Measurements from ENCODE around the gene SPTBN2.

Gene SPTBN2

GRCh38 chr11:66728693-66729385, at the start of gene SPTBN2:
Gene SPTBN2, minus strand, starts transcription at chr11:66729216. Its CDS starts 7,976 bp downstream, at chr11:66721240.
- no peak for DNase-seq (ENCODE audit: low read depth)

DNA sequence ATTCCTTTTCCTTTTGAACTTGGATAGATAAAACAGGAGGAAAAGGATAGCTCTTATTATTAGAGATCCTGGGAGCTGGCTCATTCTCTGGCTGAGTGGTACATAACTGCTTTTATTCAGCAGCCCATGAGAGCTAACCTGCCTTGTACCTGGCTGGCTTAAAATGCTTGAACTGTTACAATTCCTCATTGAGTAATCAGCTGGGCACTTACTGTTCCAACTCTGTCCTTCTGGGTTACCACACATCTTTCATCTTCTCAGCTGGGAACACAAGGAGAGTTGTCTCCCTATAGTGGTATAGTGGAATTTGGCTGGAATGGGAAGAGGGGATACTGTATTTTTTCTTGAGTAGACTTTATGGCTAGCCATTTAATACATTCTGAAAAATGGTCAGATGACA, 39.8 kb upstream of the SPTBN2 start:
- DNase-seq (ENCODE audit: low read depth): no peak

DNA sequence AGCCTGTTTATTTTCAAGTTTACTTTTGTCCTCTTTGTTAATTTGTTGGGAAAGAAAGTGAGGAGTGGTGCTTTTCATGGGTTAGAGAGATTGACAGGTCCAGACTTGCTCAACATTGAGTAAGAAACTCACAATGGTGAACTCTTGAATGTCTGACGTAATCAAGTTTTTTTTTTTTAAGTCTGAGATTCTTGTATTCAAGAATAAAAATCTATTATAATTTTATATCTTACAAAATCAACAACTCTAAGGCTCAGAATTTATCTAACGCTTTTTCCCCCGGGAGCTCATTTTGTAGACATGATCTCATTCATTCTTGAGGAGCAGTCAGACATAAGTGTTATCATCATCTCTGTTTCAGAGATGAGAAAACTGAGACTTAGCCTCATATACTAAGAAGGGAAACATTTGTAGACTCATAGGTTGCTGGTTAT, 39.1 kb upstream of the SPTBN2 start:
- DNase-seq (ENCODE audit: low read depth): peak; percentile 17

- DNase-seq (ENCODE audit: low read depth): no peak
These were observed 38.6 kb upstream of the SPTBN2 start for GRCh38 chr11:66767666-66768065.

GRCh38 chr11:66766681-66767080, 37.7 kb upstream of the SPTBN2 start:
- no peak for DNase-seq (ENCODE audit: low read depth)

GRCh38 chr11:66762088-66762487, 33.1 kb upstream of the SPTBN2 start:
- DNase-seq (ENCODE audit: low read depth): no peak

- DNase-seq (ENCODE audit: low read depth): no peak
These were observed 23.1 kb upstream of the SPTBN2 start for GRCh38 chr11:66752148-66752547.

DNA sequence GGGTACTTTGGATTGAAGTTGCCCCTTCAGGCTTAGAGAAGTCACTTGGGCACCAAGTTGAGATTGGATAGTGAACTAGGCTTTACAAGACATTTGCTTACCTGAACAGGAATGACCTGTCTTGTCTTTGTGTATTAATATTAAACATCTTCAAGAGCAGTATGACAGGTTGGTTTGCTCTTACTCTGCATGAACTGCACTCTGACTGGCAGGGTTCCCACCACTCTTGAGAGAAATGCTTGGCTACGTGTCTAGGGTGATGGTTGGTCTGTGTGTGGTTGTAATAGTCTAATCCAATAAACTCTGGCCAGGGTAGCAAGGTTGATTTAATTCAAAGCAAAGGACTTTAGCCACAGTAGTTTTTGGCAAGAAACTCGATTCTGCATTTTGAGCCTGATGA, 20.1 kb upstream of the SPTBN2 start:
- DNase-seq (ENCODE audit: low read depth): no peak

- no peak for DNase-seq (ENCODE audit: low read depth)
These were observed 18.5 kb upstream of the SPTBN2 start for GRCh38 chr11:66747480-66747879.

- no peak for DNase-seq (ENCODE audit: low read depth)
These were observed 16.6 kb upstream of the SPTBN2 start for GRCh38 chr11:66745356-66746235.

GRCh38 chr11:66744485-66745355, 15.7 kb upstream of the SPTBN2 start:
- DNase-seq (ENCODE audit: low read depth): peak; percentile 38

- no peak for DNase-seq (ENCODE audit: low read depth)
These were observed 14.4 kb upstream of the SPTBN2 start for GRCh38 chr11:66743271-66743968.

- DNase-seq (ENCODE audit: low read depth): no peak
These were observed 12.1 kb upstream of the SPTBN2 start for GRCh38 chr11:66741153-66741552.

- DNase-seq (ENCODE audit: low read depth): peak; percentile 14
These were observed 11.0 kb upstream of the SPTBN2 start for GRCh38 chr11:66739983-66740382.

- DNase-seq (ENCODE audit: low read depth): no peak
These were observed 5.2 kb upstream of the SPTBN2 start for GRCh38 chr11:66734215-66734614.

DNA sequence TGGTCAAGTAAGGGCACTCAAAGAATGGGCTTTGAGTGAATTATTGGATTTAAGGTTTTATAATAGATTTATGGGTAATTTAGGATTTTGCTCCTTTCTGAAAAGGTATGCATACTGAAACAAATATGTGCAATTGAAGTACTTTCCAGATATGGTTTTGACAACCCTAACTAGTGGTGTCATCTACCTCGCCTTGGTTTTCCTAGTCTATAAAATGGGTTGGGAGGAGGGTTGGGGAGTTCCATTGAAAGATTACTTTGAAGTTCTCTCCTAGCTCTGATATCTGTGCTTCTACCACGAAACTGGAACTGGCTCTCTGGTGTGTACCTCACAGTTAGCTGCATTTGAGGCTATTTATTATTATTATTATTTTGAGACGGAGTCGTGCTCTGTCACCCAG, 431 bp upstream of the SPTBN2 start:
- DNase-seq (ENCODE audit: low read depth): no peak

GRCh38 chr11:66728038-66728692, 851 bp downstream of the SPTBN2 start:
- no peak for DNase-seq (ENCODE audit: low read depth)

GRCh38 chr11:66727282-66728037, 1.6 kb downstream of the SPTBN2 start:
- no peak for DNase-seq (ENCODE audit: low read depth)

DNA sequence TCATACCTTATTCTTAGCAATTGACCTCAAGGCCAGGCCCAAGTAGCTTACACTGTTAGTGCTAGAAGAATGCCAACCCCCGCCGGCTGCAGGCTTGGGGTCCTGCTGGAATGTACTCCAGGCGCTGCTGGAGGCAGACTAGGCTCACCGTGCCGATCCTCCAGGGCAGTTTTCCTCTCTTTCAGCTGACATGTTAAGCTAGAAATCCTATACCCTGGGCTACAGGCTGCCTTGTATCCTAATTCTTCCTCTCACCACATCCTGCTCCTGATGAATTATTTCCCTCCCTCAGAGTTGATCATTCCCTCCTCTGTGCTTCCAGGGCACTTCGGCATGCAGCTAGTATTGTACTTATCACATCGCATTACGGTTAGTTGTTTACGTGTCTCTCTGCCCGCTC, 3.4 kb downstream of the SPTBN2 start:
- DNase-seq (ENCODE audit: low read depth): no peak

- DNase-seq (ENCODE audit: low read depth): no peak
These were observed 3.9 kb downstream of the SPTBN2 start for GRCh38 chr11:66725114-66725513.
